Measurements from ENCODE around the gene TNFRSF13B.

GRCh38 chr17:16975744-16976625, 4.1 kb upstream of the TNFRSF13B start:
- TF ChIP-seq CTCF (IDR thresholded peaks at IDR 0.05; ENCODE audit: low read depth, low read length) (no peak), EZH2phosphoT487 (IDR thresholded peaks at IDR 0.05; ENCODE audit: low read depth) (no peak)

All from OCI-LY3 (cell line).